Activated CD8-positive, alpha-beta memory T cell treated with anti-CD3 and anti-CD28 coated beads for 24 hours (primary cell): ENCODE measurements around the gene HLX.

Experiments
- DNase-seq: peaks from one replicate; pipeline ENCODE4 v3.0.0-alpha.2; 2020

The HLX gene

DNA sequence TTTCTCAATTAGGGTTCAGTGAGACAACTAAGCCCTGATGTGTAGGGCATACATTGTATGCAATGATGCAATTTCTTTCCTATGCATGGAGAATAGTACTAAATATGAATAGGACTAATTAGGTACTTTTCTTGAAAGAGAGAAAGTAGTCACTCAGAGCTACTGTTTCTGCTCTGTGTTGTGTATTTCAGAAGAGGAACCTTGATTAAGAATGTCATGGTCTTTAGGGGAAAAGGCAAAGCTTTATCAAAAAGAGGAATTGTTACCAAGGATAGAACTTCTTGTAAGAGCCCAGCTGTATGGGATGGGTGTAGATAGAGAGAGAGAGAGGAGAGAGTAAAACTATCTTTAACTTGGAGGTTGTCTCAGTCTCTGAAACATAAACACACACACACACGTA lies 49.1 kb downstream of the HLX start:
- DNase-seq: no peak

DNA sequence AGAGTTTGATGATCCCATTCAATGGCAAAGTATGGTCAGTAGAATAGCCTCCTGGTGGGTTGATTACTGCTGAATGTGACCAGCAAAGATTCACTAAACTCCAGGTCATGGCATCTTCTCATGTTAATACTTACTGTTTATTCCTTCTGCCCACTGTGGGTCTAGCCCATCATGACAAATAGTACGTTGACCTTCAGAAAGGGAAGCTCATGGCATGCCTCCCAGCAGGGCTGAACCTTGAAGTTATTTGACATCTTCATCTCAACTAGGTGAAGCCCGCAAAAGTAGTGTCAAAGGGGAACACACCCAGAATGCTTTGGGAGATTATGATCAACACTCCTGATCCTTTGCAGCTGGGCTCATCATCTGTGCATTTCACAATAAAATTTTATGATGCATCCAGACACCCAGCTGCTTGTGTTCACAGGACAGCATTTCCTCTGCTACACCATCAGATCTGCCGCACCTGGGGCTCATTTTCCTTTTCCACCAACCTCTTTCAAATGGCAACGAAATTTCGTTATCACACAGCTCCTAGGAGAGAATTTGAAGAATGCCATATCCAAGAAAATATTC lies 49.6 kb downstream of the HLX start:
- DNase-seq: no peak

DNA sequence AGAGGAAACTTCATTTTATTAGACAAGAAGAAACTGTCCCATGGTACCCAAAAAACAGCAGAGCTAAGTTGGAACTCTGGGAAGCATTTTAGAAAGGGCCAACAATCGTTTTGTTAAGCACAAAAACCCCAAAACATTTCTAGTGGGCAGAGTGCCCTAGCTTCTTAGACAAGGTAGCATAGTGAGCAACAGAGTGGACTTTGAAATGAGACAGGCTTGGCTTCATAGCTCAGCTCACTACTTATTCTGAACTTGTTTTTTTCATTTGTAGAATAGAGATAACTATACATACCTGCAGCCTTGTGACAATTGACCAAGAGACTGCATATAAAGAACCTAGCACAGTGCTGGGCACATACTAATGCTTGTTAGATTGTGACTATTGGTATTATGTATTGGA lies 50.1 kb downstream of the HLX start:
- no peak for DNase-seq
